ENCODE data around the gene CBLN3.

The CBLN3 gene

GRCh38 chr14:24422694-24423601 is 6.5 kb downstream of the CBLN3 start:
- DNase-seq = no peak

GRCh38 chr14:24422261-24422660 is 7.2 kb downstream of the CBLN3 start:
- DNase-seq = no peak

DNA sequence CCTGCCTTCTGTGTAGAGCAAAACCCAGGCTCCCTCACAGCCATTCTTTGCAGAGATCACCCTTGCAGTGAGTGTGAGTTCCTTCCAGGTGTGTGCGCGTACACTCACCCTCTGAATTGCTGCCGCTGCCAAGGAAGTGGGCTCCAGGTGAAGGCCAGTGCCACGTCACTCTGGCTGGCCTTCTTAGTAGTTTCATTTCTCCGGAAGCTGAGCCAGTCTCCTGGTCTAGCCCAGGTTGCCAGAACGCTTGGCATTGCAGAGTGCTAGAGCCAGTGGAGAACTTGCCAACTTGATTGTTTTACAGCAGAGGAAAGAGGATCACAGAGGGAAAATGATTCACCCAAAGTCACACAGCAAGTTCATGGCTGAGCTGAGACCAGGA is 11.0 kb downstream of the CBLN3 start:
- no peak for DNase-seq

DNA sequence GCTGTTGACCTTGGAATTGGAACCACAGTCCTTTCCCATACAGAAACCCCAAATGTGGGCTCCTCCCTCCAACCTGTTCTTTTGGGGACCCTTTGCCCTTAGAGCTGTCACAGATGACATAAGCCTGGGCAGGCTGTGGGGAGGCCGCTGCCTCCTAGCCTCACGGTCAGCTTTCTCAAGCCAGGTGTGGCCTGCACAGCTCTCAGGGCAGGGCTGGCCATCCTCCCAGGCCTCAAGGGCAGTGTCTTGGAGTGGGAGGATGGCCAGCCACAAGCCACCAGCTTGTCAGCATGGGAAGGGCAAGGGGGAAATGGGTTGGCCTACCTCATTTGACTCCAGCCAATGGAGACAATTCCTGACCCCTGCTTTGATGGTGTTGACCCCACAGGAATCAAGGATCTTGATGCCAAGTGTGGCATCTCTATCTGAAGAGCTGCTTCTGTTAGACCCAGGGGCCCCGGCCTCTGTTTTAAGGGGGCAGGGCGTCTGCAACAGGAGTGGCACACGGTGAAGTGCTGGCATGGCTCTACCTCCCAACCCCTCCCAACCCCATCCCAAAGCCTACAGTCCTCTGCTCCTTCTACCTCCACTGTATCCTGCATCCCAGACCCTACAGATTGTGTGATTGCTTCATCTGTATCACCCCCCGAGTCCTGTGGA is 11.5 kb downstream of the CBLN3 start:
- DNase-seq = no peak

GRCh38 chr14:24416932-24417619 is 12.4 kb downstream of the CBLN3 start:
- no peak for DNase-seq

- no peak for DNase-seq
Observed at GRCh38 chr14:24416254-24416931, 13.1 kb downstream of the CBLN3 start.

- DNase-seq = no peak
Observed at GRCh38 chr14:24415421-24416253, 13.8 kb downstream of the CBLN3 start.

GRCh38 chr14:24414732-24415420 is 14.6 kb downstream of the CBLN3 start:
- DNase-seq = no peak

GRCh38 chr14:24414077-24414476 is 15.4 kb downstream of the CBLN3 start:
- no peak for DNase-seq

DNA sequence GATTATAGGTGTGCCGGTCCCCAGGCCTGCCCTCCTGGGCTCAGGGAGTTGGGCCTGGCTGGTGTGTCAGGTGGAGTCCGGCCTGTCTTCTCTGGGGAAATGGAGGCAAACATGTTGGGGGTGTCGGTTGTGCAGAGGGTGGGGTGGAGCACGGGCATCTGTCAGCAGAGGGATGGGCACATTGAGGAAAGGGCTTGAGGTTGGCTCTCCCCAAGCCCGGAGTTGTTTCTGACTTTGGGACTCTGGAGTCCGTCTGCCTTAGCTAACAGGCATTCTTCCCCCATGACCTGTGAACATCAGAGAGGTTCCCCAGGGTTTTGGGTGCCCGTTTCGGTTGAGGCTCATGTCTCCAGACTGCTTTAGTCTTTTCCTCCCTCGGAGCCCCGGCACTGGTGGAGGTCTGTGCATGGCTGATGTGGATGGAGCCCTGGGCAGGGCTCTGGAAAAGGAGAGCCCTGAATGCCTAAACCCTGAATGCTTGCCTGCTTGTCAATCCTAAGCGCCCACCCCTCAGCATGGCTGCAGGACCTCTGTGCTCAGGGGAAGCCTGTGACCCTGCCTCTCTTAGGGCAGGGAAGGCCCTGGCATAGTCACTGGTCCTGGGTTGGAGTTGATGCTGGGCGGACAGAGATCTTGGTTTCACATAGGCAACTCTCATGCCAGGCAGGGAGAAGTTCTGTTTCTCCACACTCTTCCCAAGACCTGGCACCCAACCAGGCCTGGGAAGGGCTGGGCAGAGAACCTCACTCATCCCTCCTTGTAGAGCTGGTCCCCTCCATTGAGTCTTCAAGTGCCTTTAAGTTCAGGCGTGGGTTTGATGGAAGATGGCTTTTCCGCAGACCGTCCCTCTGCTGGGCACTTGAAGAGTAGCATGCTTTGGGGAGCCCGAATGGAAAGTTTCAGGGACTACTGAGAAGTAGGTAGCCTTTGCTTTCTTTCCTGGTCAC is 17.8 kb downstream of the CBLN3 start:
- DNase-seq = peak; percentile 27 to 32

DNA sequence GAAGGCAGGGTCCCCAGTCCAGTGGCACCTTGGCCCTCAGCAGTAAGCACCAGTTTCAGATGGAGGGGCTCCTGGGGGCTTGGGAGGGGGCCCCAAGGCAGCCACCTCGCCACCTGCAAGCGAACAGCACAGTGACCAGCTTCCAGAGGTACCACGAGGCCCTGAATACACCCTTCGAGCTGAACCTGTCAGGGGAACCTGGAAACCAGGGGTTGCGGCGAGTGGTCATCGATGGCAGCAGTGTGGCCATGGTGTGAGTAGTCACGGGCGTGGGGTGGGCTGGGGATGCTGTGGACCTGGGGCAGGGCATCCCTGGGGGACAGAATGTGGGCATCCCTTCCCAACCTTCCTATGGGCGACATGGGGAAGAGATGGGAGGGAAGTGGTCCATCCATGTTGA is 19.5 kb downstream of the CBLN3 start:
- DNase-seq = no peak

DNA sequence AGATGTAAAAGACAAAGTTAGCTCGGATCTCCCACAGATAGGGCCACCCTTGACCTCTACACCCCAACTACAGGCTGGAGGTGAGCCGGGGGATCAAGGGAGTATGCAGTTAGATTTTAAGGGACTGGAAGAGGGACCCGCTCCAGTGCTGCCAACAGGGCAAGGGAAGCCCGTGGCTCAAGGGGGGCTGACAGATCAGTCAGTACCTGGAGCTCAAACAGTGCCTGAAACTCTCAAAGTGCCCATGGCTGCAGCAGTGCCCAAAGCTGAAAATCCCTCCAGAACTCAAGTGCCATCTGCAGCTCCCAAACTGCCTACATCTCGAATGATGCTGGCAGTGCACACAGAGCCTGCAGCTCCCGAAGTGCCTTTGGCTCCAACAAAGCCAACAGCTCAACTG is 20.3 kb downstream of the CBLN3 start:
- DNase-seq = no peak

GRCh38 chr14:24408764-24409163 is 20.7 kb downstream of the CBLN3 start:
- DNase-seq = no peak

- no peak for DNase-seq
Observed at GRCh38 chr14:24407608-24408325, 21.7 kb downstream of the CBLN3 start.

DNA sequence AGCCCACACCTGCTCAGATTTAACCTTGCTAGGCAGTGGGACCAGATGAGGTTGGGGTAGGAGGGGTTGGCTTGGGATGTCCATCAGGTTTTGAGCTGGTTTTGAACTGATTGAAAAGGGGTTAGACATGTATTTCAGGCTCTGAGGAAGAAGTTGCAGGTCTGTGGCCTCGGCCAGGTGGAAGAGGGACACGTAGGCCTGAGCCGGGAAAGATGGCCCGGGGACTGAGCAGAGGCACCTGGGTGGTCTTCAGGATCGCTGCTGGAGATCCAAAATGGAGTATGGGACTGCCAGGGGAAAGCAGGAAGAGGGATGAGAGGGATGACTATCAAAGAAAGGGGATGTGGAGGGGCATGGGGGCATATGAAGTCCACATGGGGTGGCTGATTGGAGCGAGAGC is 23.1 kb downstream of the CBLN3 start:
- no peak for DNase-seq

- DNase-seq = no peak
Observed at GRCh38 chr14:24404814-24405213, 24.7 kb downstream of the CBLN3 start.

DNA sequence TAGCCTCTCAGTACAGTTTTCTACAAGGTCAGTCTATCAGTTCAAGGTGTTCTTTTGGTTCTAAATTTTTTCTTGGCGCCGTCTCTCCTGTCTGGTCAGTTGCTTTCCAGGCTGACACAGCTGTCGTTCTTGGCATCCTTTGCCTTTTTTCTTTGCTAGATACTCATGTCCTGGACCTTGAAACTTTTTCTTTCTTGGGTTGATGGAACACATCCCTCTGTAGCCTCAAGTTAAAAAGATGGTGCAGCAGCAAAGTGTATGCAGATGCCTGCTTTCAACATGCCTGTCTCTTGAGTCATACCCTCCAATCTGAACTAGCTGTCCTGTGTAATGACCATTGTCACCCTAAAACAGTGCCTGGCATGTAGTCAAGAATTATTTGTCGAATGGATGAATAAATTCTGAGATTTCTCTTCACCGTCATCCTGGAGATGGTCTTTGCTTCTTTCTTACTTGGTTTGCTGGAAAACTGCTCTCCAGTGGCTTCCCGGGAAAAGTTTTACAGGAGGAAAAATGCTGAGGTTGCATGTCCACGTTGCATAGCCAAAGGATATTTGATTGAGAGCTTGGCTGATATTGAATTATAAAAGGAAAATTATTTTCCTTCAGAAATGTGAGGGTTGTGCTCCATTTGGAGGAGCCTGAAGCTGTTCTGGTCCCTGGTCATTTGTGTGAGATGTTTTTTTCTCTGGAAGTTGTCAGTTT is 26.0 kb downstream of the CBLN3 start:
- no peak for DNase-seq

- DNase-seq = no peak
Observed at GRCh38 chr14:24401810-24402702, 27.4 kb downstream of the CBLN3 start.

All from stimulated activated CD4-positive, alpha-beta T cell treated with anti-CD3 and anti-CD28 coated beads, Interleukin-2, amount 100 ng/mL, for 24 hours (primary cell).